ENCODE data around the gene BRME1. TPM values are rescaled to one million over a fixed set of nuclear protein-coding genes. Genes with fewer than 3 reads are reported as not detected.

BRME1 gene
- total RNA-seq, 1 donor from 2014 or later: 0.68 TPM

GRCh38 chr19:13914777-13915176, 8.9 kb upstream of the BRME1 start:
- DNase-seq (ENCODE audit: low read depth) (no peak), FAIRE-seq (no peak)
- TF ChIP-seq EZH2 (IDR thresholded peaks at IDR 0.05; ENCODE audit: insufficient read depth, low read length): no peak
- TF ChIP-seq, protein P1, sequence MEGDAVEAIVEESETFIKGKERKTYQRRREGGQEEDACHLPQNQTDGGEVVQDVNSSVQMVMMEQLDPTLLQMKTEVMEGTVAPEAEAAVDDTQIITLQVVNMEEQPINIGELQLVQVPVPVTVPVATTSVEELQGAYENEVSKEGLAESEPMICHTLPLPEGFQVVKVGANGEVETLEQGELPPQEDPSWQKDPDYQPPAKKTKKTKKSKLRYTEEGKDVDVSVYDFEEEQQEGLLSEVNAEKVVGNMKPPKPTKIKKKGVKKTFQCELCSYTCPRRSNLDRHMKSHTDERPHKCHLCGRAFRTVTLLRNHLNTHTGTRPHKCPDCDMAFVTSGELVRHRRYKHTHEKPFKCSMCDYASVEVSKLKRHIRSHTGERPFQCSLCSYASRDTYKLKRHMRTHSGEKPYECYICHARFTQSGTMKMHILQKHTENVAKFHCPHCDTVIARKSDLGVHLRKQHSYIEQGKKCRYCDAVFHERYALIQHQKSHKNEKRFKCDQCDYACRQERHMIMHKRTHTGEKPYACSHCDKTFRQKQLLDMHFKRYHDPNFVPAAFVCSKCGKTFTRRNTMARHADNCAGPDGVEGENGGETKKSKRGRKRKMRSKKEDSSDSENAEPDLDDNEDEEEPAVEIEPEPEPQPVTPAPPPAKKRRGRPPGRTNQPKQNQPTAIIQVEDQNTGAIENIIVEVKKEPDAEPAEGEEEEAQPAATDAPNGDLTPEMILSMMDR (IDR thresholded peaks at IDR 0.05; ENCODE audit: insufficient read depth, low read depth, low read length): no peak
- Mint-ChIP-seq H3K27ac (ENCODE audit: unreplicated experiment) (no peak overlapping the region), H3K27me3 (ENCODE audit: low read depth, unreplicated experiment) (no peaks in the 10 kb centered on the region), H3K4me3 (ENCODE audit: unreplicated experiment) (no peak overlapping the region), H3K36me3 (ENCODE audit: low read depth, unreplicated experiment) (peaks cover 17% of the 10 kb centered on the region), H3K4me1 (ENCODE audit: low read depth, unreplicated experiment) (no peaks in the 10 kb centered on the region), H3K9me3 (ENCODE audit: unreplicated experiment) (no peaks in the 10 kb centered on the region)
- H3K79me2 ChIP-seq (ENCODE audit: insufficient read depth, low read length): no peaks in the 10 kb centered on the region
- no peaks in the 10 kb centered on the region for H3K36me3 ChIP-seq (ENCODE audit: insufficient read depth, low read length)
- H2AFZ ChIP-seq (ENCODE audit: low read depth, low read length): no peak overlapping the region
- no peak overlapping the region for H3K4me3 ChIP-seq (ENCODE audit: insufficient read depth, low read depth, low read length)
- no peak overlapping the region for H3K9ac ChIP-seq (ENCODE audit: low read length)
- no peaks in the 10 kb centered on the region for H4K20me1 ChIP-seq (ENCODE audit: insufficient read depth, low read length)
- H3K4me1 ChIP-seq (ENCODE audit: insufficient read depth, low read length): no peaks in the 10 kb centered on the region
- no peak overlapping the region for H3K4me2 ChIP-seq (ENCODE audit: low read length)
- no peaks in the 10 kb centered on the region for H3K9me3 ChIP-seq (ENCODE audit: insufficient read depth, low read depth, low read length)
- H3K27ac ChIP-seq (ENCODE audit: low read depth, low read length): no peak overlapping the region
- no peaks in the 10 kb centered on the region for H3K27me3 ChIP-seq (ENCODE audit: insufficient read depth, low read length)

- Histone ChIP-seq H3K27me3 (ENCODE audit: insufficient read depth, low read length) (no peaks in the 10 kb centered on the region), H3K36me3 (ENCODE audit: insufficient read depth, low read length) (no peaks in the 10 kb centered on the region), H3K9ac (ENCODE audit: low read length) (no peak overlapping the region), H3K4me1 (ENCODE audit: insufficient read depth, low read length) (no peaks in the 10 kb centered on the region), H3K9me3 (ENCODE audit: insufficient read depth, low read depth, low read length) (no peaks in the 10 kb centered on the region), H2AFZ (ENCODE audit: low read depth, low read length) (no peak overlapping the region), H4K20me1 (ENCODE audit: insufficient read depth, low read length) (no peaks in the 10 kb centered on the region), H3K27ac (ENCODE audit: low read depth, low read length) (no peak overlapping the region), H3K4me3 (ENCODE audit: insufficient read depth, low read depth, low read length) (no peak overlapping the region), H3K79me2 (ENCODE audit: insufficient read depth, low read length) (no peaks in the 10 kb centered on the region), H3K4me2 (ENCODE audit: low read length) (no peak overlapping the region)
- no peak overlapping the region for H3K27ac Mint-ChIP-seq (ENCODE audit: unreplicated experiment)
- H3K36me3 Mint-ChIP-seq (ENCODE audit: low read depth, unreplicated experiment): peaks cover 19% of the 10 kb centered on the region
- no peak overlapping the region for H3K4me3 Mint-ChIP-seq (ENCODE audit: unreplicated experiment)
- no peaks in the 10 kb centered on the region for H3K9me3 Mint-ChIP-seq (ENCODE audit: unreplicated experiment)
- H3K4me1 Mint-ChIP-seq (ENCODE audit: low read depth, unreplicated experiment): no peaks in the 10 kb centered on the region
- FAIRE-seq (no peak), DNase-seq (ENCODE audit: low read depth) (no peak)
- TF ChIP-seq, protein P1 (IDR thresholded peaks at IDR 0.05; ENCODE audit: insufficient read depth, low read depth, low read length): no peak
- no peak for TF ChIP-seq EZH2 (IDR thresholded peaks at IDR 0.05; ENCODE audit: insufficient read depth, low read length)
- no peaks in the 10 kb centered on the region for H3K27me3 Mint-ChIP-seq (ENCODE audit: low read depth, unreplicated experiment)
Observed at GRCh38 chr19:13913352-13913751, 7.4 kb upstream of the BRME1 start.

GRCh38 chr19:13909430-13909829, 3.5 kb upstream of the BRME1 start:
- no peaks in the 10 kb centered on the region for H3K27me3 ChIP-seq (ENCODE audit: insufficient read depth, low read length)
- no peak for FAIRE-seq

More at GRCh38 chr19:13909430-13909829, 3.5 kb upstream of the BRME1 start:
- peaks cover 11% of the 10 kb centered on the region for H3K36me3 Mint-ChIP-seq (ENCODE audit: low read depth, unreplicated experiment)
- H3K9me3 ChIP-seq (ENCODE audit: insufficient read depth, low read depth, low read length): no peaks in the 10 kb centered on the region
- H3K27ac ChIP-seq (ENCODE audit: low read depth, low read length): no peak overlapping the region
- no peak overlapping the region for H3K27ac Mint-ChIP-seq (ENCODE audit: unreplicated experiment)
- H3K79me2 ChIP-seq (ENCODE audit: insufficient read depth, low read length): no peaks in the 10 kb centered on the region
- H2AFZ ChIP-seq (ENCODE audit: low read depth, low read length): no peak overlapping the region
- peaks cover 6% of the 10 kb centered on the region for H3K4me1 ChIP-seq (ENCODE audit: insufficient read depth, low read length)
- DNase-seq (ENCODE audit: low read depth): no peak
- H3K9ac ChIP-seq (ENCODE audit: low read length): no peak overlapping the region
- peaks cover 4% of the 10 kb centered on the region for H3K27me3 Mint-ChIP-seq (ENCODE audit: low read depth, unreplicated experiment)
- H3K4me3 ChIP-seq (ENCODE audit: insufficient read depth, low read depth, low read length): no peak overlapping the region
- H4K20me1 ChIP-seq (ENCODE audit: insufficient read depth, low read length): no peaks in the 10 kb centered on the region
- no peak overlapping the region for H3K4me2 ChIP-seq (ENCODE audit: low read length)
- TF ChIP-seq, protein P1 (IDR thresholded peaks at IDR 0.05; ENCODE audit: insufficient read depth, low read depth, low read length): no peak
- no peak for TF ChIP-seq EZH2 (IDR thresholded peaks at IDR 0.05; ENCODE audit: insufficient read depth, low read length)
- no peaks in the 10 kb centered on the region for H3K4me1 Mint-ChIP-seq (ENCODE audit: low read depth, unreplicated experiment)
- H3K4me3 Mint-ChIP-seq (ENCODE audit: unreplicated experiment): no peak overlapping the region
- no peaks in the 10 kb centered on the region for H3K9me3 Mint-ChIP-seq (ENCODE audit: unreplicated experiment)
- H3K36me3 ChIP-seq (ENCODE audit: insufficient read depth, low read length): no peaks in the 10 kb centered on the region
